Measurements from ENCODE around the gene GUCA2B. TPM values are rescaled to one million over a fixed set of nuclear protein-coding genes. Genes with fewer than 3 reads are reported as not detected.

Gene GUCA2B
- total RNA-seq, 1 experiment from 2014 or later: not detected

DNA sequence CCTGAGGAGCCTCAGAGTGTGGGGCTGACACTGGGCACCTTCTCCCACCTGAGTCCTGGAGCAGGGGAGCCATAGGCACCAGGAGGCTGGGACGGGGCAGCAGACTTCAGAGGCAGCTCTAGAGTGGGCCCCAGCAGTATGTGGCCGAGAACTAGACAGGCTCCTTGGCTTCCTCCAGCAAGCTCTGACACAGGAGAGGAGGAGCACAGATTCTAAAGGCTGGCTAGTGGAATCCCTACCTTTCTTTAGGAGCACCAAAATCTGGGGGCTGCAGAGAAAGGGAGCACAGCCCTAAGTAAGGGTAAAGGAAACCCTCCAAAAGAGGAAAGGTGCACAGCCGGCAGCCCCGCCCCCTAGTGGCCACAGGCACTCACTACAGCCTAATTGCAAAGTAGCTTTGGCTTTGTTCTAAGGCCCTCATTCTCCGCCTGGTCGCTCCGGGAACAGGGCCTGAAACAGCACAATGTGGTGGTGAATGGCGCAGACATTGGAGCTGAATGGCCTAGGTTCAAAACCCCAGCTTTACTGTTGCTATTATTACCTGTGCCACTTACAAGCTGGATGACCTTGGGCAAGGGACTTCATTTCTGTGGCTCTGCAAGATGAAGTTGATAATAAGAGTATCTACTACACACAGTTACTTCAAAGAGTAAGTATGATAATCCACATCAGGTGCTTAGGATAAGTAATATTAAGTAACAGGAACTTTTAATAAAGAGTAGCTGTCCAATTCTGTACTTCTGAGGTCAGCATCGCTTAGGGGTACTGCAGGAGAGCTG is 20.1 kb downstream of the GUCA2B start:
- CTCF ChIA-PET: interaction anchor here (1.0 to 1.9 kb wide), 7 partner anchors 8 to 658 kb away, joined by 3 to 8 read pairs (median 6); partner anchors contain the start of gene GUCA2B
- Mint-ChIP-seq H3K9me3 (ENCODE audit: low read depth, unreplicated experiment) (no peaks in the 10 kb centered on the region), H3K36me3 (ENCODE audit: insufficient read depth, unreplicated experiment) (peaks cover 17% of the 10 kb centered on the region), H3K27me3 (ENCODE audit: unreplicated experiment) (no peaks in the 10 kb centered on the region), H3K27ac (ENCODE audit: unreplicated experiment) (no peak overlapping the region), H3K4me1 (ENCODE audit: low read depth, unreplicated experiment) (peaks cover 23% of the 10 kb centered on the region), H3K4me3 (ENCODE audit: low read depth, unreplicated experiment) (no peak overlapping the region)
- BruUV-seq (replicated peaks): no TSS peak
- intact Hi-C loops (cut with micrococcal nuclease; ENCODE audit: unreplicated experiment): loop anchor here (2.0 to 10.0 kb wide), 2 partner anchors 27 to 151 kb away; no protein-coding TSS in a partner anchor
- DNase-seq: peak; percentile 76
- peak; percentile 97 for TF ChIP-seq CTCF (IDR thresholded peaks at IDR 0.05; ENCODE audit: unreplicated experiment)

DNA sequence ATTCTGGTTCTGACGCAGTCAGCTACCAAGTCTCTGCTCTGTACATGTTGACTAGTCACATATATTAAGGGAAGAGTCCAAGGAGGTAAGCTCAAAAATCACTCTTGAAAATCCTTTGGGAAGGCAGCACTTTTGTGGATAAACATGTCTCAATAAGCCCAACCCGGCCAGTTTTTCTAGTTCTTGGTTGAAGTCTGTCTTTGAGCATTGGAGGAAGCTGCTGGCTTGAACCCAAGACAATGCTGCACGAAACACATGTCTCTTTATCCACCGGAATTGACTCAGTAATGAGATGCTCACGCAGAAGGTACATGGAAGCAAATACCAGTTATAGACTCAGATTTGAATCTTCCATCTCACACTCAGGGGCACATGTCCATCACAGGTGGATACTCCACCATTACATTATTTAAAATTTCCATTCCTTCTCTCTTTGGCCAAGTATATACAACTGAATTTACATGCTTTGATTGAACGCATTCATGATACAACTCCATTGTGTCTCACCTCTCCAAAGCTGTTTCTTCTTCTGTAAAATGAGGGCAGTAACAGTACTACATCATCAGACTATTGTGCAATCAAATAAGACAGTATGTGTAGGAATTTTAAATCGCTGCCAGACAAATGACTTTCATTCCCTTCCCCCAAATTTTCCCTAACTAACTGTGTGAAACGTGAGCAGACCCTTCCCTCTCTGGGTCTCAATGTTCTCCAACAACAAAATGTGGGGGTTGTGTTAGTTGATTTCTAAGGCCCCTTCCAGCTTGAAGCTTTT is 20.9 kb downstream of the GUCA2B start:
- CTCF ChIA-PET: interaction anchor here (0.5 to 1.9 kb wide), 8 partner anchors 9 to 658 kb away, joined by 3 to 8 read pairs (median 5); partner anchors contain the start of gene GUCA2B
- Mint-ChIP-seq H3K27ac (ENCODE audit: unreplicated experiment) (no peak overlapping the region), H3K4me1 (ENCODE audit: low read depth, unreplicated experiment) (peaks cover 23% of the 10 kb centered on the region), H3K9me3 (ENCODE audit: low read depth, unreplicated experiment) (no peaks in the 10 kb centered on the region), H3K4me3 (ENCODE audit: low read depth, unreplicated experiment) (no peak overlapping the region), H3K36me3 (ENCODE audit: insufficient read depth, unreplicated experiment) (peaks cover 20% of the 10 kb centered on the region), H3K27me3 (ENCODE audit: unreplicated experiment) (no peaks in the 10 kb centered on the region)
- no peak for TF ChIP-seq CTCF (IDR thresholded peaks at IDR 0.05; ENCODE audit: unreplicated experiment)
- BruUV-seq (replicated peaks): no TSS peak
- DNase-seq: peak; percentile 30
- intact Hi-C loops (cut with micrococcal nuclease; ENCODE audit: unreplicated experiment): loop anchor here (2.0 to 10.0 kb wide), 2 partner anchors 27 to 151 kb away; no protein-coding TSS in a partner anchor

- BruUV-seq (replicated peaks): no TSS peak
- H3K4me1 Mint-ChIP-seq (ENCODE audit: low read depth, unreplicated experiment): peaks cover 23% of the 10 kb centered on the region
- no peak overlapping the region for H3K27ac Mint-ChIP-seq (ENCODE audit: unreplicated experiment)
- no peak for TF ChIP-seq CTCF (IDR thresholded peaks at IDR 0.05; ENCODE audit: unreplicated experiment)
- H3K9me3 Mint-ChIP-seq (ENCODE audit: low read depth, unreplicated experiment): no peaks in the 10 kb centered on the region
- no peak for DNase-seq
- intact Hi-C loops (cut with micrococcal nuclease; ENCODE audit: unreplicated experiment): loop anchor here (5.0 to 10.0 kb wide), 2 partner anchors 149 to 282 kb away; partner anchors contain the start of genes PPCS and ZMYND12
- CTCF ChIA-PET: interaction anchor here (1.9 kb wide), 1 partner anchor 10 kb away, joined by 7 read pairs; no protein-coding TSS in a partner anchor
- no peaks in the 10 kb centered on the region for H3K27me3 Mint-ChIP-seq (ENCODE audit: unreplicated experiment)
- H3K4me3 Mint-ChIP-seq (ENCODE audit: low read depth, unreplicated experiment): no peak overlapping the region
- H3K36me3 Mint-ChIP-seq (ENCODE audit: insufficient read depth, unreplicated experiment): peaks cover 24% of the 10 kb centered on the region
Measured at GRCh38 chr1:42175314-42176054, 22.3 kb downstream of the GUCA2B start.

Data from Calu3 (cell line).